SHP77 treated with DMSO at 0.1 percent for 48 hours (cell line): Measurements from ENCODE around the gene IARS2.
"Not testable (repeated sequence)": the region's sequence is repeated elsewhere in the genome, so short reads cannot be mapped to it uniquely, and the experiment has no call there.

ENCODE experiments used
- DNase-seq: peaks from one replicate; lab custom pipeline; 2025; lab: John Stamatoyannopoulos, UW

IARS2 gene

GRCh38 chr1:220112600-220112999, 18.7 kb downstream of the IARS2 start:
- DNase-seq: not testable (repeated sequence)

GRCh38 chr1:220113136-220113695, 19.3 kb downstream of the IARS2 start:
- DNase-seq: no peak

DNA sequence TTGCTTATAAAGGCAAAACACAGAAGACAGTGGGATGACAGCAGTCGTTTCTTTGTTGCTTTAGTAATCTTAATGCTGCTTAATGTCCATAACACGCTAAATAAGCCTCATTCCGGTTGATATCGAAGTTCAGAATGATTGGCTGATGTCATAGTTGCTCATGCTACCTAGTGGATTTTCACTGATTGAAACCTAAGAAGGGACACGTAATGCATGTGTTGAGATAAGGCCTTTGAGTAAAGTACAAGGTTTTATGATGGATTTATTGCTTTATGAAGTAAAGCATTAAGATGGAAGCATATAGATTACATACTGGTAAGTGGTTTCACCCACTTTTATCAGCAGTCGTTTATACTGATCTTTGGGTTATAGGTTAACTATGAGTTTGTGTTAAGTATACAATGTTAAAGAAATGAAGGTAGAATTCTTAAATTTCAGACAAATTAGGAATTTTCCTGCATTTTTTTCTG, 25.1 kb downstream of the IARS2 start:
- no peak for DNase-seq

- no peak for DNase-seq
Measured at GRCh38 chr1:220121791-220122530, 28.0 kb downstream of the IARS2 start.

GRCh38 chr1:220123066-220123465, 29.1 kb downstream of the IARS2 start:
- no peak for DNase-seq

DNA sequence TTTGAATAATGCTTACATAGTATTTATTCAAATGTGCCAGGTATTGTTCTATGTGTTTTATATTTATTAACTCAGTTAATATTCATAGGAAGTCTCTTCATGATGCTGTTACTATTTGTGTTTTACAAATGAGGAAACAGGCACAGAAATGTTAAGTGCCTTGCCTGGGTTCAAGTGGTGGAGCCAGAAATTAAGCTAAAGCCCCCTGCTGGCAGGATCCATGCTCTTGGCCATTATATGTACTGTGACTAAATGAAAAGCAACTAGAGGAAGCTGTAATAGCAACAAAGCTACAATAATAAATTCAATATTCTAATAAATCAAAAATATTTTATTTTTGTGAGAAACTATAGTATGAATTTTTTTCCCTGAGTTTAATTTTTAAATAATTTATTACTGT, 30.0 kb downstream of the IARS2 start:
- no peak for DNase-seq

DNA sequence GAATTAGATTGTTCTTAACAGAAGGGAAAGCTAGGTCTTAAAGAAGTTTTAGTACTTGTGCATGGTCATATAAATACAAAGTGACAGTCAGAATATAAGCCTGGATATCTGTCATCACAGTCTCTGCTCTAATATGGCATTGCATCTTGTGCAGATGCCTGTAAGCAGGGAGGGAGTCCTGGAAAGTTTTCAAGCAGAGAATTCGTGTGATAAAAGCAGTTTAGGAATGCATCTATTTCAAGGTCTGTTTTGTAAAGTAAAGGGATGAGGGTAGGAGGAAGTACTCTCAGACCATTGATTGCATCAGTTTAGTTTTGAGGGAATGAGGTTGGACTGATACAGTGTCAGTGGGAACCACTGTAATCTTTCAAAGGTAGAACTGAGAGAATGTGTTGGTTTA, 30.6 kb downstream of the IARS2 start:
- DNase-seq: no peak

DNA sequence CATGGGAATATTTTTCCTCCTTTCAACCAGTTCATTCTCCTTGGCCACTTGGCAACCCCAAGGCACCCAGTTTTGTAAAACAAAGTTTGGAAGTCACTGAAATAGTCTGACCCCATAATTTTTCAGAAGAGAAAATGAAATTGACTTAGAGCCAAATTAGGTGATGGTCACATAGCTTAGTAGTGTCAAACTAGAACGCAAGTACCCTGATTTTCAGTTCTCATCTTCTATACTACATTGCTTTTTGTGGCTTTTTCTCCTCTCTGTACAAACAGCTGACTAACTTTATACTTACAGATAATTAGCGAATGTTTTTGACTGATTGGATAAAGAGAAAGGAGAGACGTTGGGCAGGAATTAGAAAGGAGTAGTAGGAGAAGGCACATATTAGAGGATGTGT, 33.1 kb downstream of the IARS2 start:
- no peak for DNase-seq

DNA sequence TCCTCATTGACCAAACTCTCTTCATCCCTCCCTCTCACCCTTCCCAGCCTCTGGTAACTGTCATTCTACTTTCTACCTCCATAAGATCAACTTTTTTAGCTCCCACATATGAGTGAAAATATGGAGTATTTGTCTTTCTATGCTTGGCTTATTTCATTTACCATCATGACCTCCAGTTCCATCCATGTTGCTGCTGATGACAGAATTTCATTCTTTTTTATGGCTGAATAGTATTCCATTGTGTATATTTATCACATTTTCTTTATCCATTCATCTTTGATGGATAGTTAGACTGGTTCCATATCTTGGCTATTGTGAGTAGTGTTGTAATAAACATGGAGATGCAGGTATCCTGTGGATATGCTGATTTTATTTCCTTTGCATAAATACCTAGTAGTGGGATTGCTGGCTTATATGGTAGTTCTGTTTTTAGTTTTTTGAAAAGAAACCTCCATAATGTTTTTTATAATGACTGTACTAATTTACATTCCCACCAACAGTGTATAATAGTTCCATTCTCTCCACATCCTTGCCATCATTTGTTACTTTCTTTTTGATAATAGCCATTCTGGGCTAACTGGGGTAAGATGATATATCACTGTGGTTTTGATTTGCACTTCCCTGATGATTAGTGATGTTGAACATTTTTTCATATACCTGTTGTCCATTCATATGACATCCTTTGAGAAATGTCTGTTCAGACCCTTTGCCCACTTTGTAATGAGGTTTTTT, 35.7 kb downstream of the IARS2 start:
- DNase-seq: no peak

DNA sequence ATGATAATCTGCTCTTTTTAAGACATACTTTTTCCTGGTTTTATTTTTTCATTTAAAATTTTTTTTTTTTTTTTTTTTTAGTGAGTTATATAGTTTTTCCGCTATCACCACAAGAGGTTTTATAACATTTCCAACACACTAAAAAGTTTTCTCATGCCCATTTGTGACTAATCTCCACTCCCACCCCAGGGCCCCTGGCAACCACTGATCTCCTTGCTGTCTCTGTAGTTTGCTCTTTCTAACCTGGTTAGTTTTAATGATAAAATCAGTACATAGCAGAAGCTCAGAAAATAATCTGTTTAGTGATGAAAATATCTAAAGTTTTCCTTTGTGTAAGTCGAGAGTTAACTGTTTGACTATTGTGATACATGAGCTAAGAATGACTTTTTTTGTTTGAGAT, 41.8 kb downstream of the IARS2 start:
- DNase-seq: no peak

DNA sequence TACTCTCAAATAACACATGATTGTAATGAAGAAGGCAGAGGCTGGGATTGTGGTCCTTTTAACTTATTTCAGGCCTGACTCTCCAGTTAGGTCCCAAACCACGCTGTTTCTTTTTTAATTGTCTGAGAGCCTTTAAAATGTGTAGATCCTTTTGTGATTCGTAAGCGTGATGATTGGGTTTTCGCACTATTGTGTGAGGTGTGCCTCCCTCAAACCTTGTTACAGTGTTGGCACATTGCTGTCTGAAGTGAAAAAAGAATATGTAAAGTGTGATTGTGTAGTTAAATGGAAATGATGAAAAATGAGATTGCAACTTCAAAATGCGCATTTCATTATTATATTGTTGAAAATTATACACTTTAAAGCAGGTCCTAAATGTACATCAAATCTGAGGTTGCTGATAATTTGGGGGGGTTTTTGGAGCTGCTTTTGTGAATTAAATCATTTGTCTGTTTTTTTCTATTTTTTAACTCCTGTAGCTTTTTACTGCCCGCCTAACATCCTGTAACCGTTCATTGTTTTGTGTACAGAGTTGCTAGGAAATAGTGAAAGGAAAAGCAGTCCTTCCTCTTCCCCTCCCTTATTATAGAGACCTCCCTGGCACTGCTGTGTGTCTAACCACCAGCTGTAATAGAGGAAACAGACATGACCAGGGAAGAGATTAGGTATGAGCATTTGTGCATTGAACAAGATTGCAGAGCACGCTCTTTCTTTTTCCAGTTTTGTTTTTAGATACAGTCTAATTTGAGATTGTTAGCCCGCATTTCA, 43.3 kb downstream of the IARS2 start:
- DNase-seq: no peak

GRCh38 chr1:220139966-220140365, 46.0 kb downstream of the IARS2 start:
- DNase-seq: no peak

- no peak for DNase-seq
Measured at GRCh38 chr1:220144051-220144450, 50.1 kb downstream of the IARS2 start.

DNA sequence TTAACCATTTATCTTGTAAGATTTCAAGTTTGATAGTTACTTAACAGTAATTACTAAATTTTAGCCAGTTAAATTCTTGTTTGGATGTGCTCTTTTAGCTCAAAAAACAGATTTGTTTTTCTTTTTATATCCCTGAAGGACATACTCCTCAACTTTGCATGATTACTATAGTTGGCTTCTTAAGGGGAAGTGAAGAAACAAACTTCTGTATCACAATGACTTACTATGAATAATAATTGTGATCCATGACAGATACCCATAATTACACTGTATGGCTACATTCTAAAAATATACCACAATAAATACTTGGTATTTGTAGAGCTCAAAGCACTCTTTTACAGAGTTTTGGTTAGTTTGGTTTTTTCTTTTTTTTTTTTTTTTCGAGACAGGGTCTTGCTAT, 55.8 kb downstream of the IARS2 start:
- DNase-seq: no peak

- DNase-seq: no peak
Measured at GRCh38 chr1:220151454-220151853, 57.5 kb downstream of the IARS2 start.

GRCh38 chr1:220153147-220153546, 59.2 kb downstream of the IARS2 start:
- DNase-seq: no peak

GRCh38 chr1:220156620-220157146, 62.8 kb downstream of the IARS2 start:
- no peak for DNase-seq

DNA sequence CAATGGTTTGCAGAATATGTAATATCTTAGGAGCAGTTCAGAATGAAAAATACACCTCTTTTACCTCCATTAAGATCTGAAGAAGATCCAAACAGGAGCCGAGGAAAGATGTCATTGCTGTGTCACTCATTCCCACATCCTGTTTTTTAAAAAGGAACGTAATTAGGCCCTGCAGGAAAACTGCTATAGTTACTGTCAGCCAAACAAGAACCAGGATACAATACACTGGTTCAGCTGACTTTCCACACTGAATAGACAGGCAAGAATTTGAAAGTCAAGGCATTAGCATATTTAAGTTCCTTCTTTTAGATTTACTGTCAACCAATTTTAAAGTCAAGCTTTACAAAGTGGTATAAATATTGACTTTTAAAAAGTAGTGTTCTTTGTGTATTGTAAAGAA, 63.8 kb downstream of the IARS2 start:
- DNase-seq: no peak

GRCh38 chr1:220158530-220158929, 64.6 kb downstream of the IARS2 start:
- DNase-seq: not testable (repeated sequence)

GRCh38 chr1:220159041-220159440, 65.1 kb downstream of the IARS2 start:
- no peak for DNase-seq

- no peak for DNase-seq
Measured at GRCh38 chr1:220160027-220160426, 66.1 kb downstream of the IARS2 start.

GRCh38 chr1:220164116-220164515, 70.2 kb downstream of the IARS2 start:
- DNase-seq: no peak
